ENCODE data around the gene TFG. TPM values are rescaled to one million over a fixed set of nuclear protein-coding genes. Genes with fewer than 3 reads are reported as not detected.

TFG gene
- total and polyA plus RNA-seq, 9 of the 15 experiments (the other 6 are each of a cell fraction or from before 2014, with no cell fraction given): 31.8 to 143 (median 57.8) TPM

DNA sequence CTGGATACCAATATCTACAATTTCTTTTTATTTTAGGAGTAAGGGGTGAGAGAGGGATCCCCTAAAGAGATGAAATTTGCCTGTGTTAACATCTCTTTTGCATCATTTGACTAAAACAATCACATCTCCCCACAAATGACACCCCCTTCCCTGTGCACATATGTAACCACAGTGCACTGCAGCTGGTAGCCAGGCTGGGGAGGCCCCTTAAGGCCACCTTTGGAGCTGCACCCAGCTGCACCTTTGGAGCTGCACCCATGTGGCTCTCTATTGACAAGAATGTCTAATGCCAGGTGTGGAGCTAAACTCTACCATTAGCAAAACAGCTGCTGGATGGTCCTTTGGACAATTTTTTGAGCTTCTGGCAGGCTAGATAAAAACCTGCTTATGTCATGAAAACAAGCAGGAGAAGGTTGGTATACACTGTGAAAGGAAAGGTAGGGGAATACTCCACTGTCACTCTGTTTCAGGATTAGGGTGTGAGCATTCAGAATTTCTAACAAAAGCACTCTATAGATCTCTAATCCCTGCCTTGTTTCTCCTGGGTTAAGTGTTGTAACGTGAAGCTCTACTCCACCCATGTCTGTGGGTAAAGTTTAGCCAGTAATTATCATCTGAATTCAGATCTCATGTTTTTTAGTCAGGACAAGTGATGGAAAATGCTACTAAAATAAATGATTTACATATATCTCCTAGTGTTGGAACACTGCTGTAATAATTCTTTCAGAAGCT lies 52.1 kb downstream of the TFG start:
- FAIRE-seq (peak; percentile 66), ATAC-seq (peak; percentile 95), DNase-seq (ENCODE audit: extremely low read depth in 1 of 4, low spot score in 3 of 4) (peak in 3 of 4 experiments; percentile 8 to 44 (median 30))
- in situ Hi-C loops (cut with MboI) (no loop called here), intact Hi-C loops (cut with micrococcal nuclease) (no loop called here)
- Histone ChIP-seq H3K9ac (ENCODE audit: insufficient read depth in 1 of 2, low read depth in 2 of 2, low read length in 2 of 2) (no peak overlapping the region), H3K27me3 (ENCODE audit: control insufficient read depth in 2 of 2, insufficient read depth in 2 of 2, low read length in 2 of 2) (no peaks in the 10 kb centered on the region), H3K4me3 (no peak overlapping the region), H3K79me2 (ENCODE audit: control insufficient read depth, insufficient read depth, low read length) (no peaks in the 10 kb centered on the region), H3K27ac (ENCODE audit: extremely low read depth, low read depth, low read length) (no peak overlapping the region), H3K4me2 (ENCODE audit: insufficient read depth, low read length) (no peak overlapping the region), H3K4me1 (replicated peaks in 1 of 2; ENCODE audit: control insufficient read depth in 2 of 2, insufficient read depth in 2 of 2, low read length in 2 of 2) (no peaks in the 10 kb centered on the region; a peak in 2 of 5 replicates), H3K36me3 (ENCODE audit: control insufficient read depth, insufficient read depth, low read length) (no peaks in the 10 kb centered on the region), H2AFZ (ENCODE audit: low read depth, low read length) (no peak overlapping the region), H4K20me1 (replicated peaks; ENCODE audit: control insufficient read depth, insufficient read depth, low read length) (no peaks in the 10 kb centered on the region), H3K9me3 (replicated peaks; ENCODE audit: control insufficient read depth, insufficient read depth, low read depth, low read length) (no peaks in the 10 kb centered on the region), H3K9me1 (ENCODE audit: control insufficient read depth, insufficient read depth, low read length) (no peaks in the 10 kb centered on the region)
- WGBS (ENCODE audit: insufficient coverage, low coverage, missing lambda C conversion rate): 8% methylated on average over 1 of the region's 1 CpG
- BruUV-seq (replicated peaks): no TSS peak
- POLR2A ChIA-PET: interaction anchor here (0.6 to 0.7 kb wide), 2 partner anchors 10 to 920 kb away, joined by 3 to 4 read pairs; no protein-coding TSS in a partner anchor
- CTCF ChIA-PET (ENCODE audit: low intra/inter-chr PET ratio): interaction anchor here (0.6 kb wide), 1 partner anchor 358 kb away, joined by 4 read pairs; no protein-coding TSS in a partner anchor
- TF ChIP-seq TCF3 (CRISPR knock-in tag; IDR thresholded peaks at IDR 0.05) (0 out of 2 replicates have a peak, but pooled peaks have one; percentile 16), NCOR1 (IDR thresholded peaks at IDR 0.05) (peak; percentile 25; the same call in 1 of the 2 replicates), NFE2L1 (tag; IDR thresholded peaks at IDR 0.05; ENCODE audit: borderline replicate concordance, low read depth) (no peak), ZNF431 (CRISPR knock-in tag; IDR thresholded peaks at IDR 0.05) (no peak), LEF1 (IDR thresholded peaks at IDR 0.05) (no peak), BRD9 (IDR thresholded peaks at IDR 0.05; ENCODE audit: low read depth, partially characterized antibody) (no peak), ZNF124 (CRISPR knock-in tag; IDR thresholded peaks at IDR 0.05) (no peak), CTCF (IDR thresholded peaks at IDR 0.05 in 2 of 3, conservative IDR thresholded peaks at IDR 0.05 in 1 of 3; ENCODE audit: insufficient read depth in 2 of 3, low read depth in 1 of 3, low read length in 3 of 3) (peak; percentile 29 to 46 (median 31); a peak in 4 of 6 replicates), ELF1 (tag; IDR thresholded peaks at IDR 0.05) (no peak), ILK (tag; IDR thresholded peaks at IDR 0.05; ENCODE audit: borderline replicate concordance, low read depth) (no peak), ZSCAN29 (IDR thresholded peaks at IDR 0.05) (no peak), CBFA2T2 (conservative IDR thresholded peaks at IDR 0.05) (peak; percentile 73), EZH2 (IDR thresholded peaks at IDR 0.05; ENCODE audit: borderline replicate concordance, low read depth, low read length) (no peak), RB1 (IDR thresholded peaks at IDR 0.05; ENCODE audit: low read depth) (no peak), STAG1 (CRISPR knock-in tag; IDR thresholded peaks at IDR 0.05; ENCODE audit: borderline replicate concordance) (0 out of 2 replicates have a peak, but pooled peaks have one; percentile 12), TAL1 (IDR thresholded peaks at IDR 0.05) (peak; percentile 60; the same call in 1 of the 2 replicates), MEF2D (tag; conservative IDR thresholded peaks at IDR 0.05; ENCODE audit: low read depth) (no peak), SMARCB1 (IDR thresholded peaks at IDR 0.05; ENCODE audit: insufficient read length, low read depth) (no peak), NFIC (IDR thresholded peaks at IDR 0.05) (0 out of 2 replicates have a peak, but pooled peaks have one; percentile 16), DPF2 (IDR thresholded peaks at IDR 0.05) (0 out of 2 replicates have a peak, but pooled peaks have one; percentile 18), TEAD4 (IDR thresholded peaks at IDR 0.05; ENCODE audit: low read length) (peak; percentile 57), TEAD4 (CRISPR knock-in tag; IDR thresholded peaks at IDR 0.05; ENCODE audit: borderline replicate concordance) (no peak), MTA2 (IDR thresholded peaks at IDR 0.05; ENCODE audit: low read depth) (0 out of 2 replicates have a peak, but pooled peaks have one; percentile 14), RAD21 (CRISPR knock-in tag; conservative IDR thresholded peaks at IDR 0.05 in 1 of 2, IDR thresholded peaks at IDR 0.05 in 1 of 2) (peak in 1 of 2 experiments; percentile 35; a peak in 2 of 4 replicates)
